Cerebellar cortex (tissue), 1 donor: Measurements from ENCODE around the gene ENO3.
"Not testable (repeated sequence)": the region's sequence is repeated elsewhere in the genome, so short reads cannot be mapped to it uniquely, and the experiment has no call there.

Experiments
- DNase-seq: peaks from one replicate; pipeline ENCODE4 v3.0.0-alpha.2; 2015; ENCODE audit warnings: low spot score

The ENO3 gene

DNA sequence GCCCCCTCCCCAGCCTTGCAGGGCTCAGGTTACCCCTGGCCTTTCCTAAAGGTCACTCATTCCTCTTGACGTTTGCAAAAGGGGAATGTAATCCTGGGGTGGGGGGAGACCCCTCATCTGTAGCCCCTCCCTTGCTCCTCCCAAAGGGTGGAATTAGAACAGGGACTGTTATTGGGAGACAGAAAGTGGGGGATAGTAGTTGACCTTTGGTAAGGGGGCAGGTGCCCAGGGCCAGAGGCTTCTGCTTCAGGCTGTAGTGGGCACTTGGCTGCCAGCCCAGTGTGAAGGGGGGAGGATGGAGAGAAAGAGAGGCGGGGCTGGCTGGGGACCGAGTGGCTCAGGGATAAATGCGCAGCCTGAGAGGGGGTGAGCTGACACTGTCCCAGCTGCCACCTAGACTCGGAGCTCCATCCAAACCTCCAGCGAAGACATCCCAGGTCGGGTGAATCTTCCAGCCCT is at the start of gene ENO3:
ENO3 (plus strand) TSS at position 374 of the 459 bp plus-strand sequence. CDS start 711 bp downstream, outside the sequence.
- peak; percentile 35 for DNase-seq

DNA sequence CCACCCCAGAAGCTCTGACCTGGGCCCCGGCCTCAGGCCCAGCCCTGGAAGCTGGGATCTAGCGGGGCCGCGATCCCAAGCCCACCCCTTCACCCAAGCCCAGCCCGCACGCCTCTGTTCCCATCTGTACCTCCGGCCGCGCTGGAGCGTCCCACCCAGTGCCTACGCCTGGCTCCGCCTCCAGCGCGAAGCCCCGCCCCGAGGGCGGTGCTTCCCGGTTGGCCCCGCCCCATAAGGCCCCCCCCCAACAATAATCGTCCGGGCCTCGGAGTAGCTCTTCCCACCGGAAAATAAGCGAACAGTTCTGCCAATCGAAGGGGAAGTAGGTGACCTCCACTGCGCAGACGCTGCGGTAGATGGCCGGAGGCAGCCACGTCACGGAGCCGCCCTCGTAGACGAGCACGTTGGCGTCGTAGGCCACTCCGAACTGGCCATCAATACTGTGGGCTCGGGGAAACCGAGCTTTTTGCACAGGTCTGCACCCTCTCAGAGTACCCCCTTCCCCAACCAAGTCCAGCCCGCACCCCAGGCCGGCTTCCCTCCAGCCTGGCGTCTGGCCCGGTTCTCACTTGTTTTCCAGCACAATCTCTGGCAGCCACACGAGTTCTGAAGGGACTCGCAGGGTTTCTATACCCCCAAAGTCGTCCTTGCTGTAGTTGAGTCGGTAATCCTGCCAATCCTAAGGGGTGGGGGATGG is 49.1 kb upstream of the ENO3 start:
- no peak for DNase-seq

DNA sequence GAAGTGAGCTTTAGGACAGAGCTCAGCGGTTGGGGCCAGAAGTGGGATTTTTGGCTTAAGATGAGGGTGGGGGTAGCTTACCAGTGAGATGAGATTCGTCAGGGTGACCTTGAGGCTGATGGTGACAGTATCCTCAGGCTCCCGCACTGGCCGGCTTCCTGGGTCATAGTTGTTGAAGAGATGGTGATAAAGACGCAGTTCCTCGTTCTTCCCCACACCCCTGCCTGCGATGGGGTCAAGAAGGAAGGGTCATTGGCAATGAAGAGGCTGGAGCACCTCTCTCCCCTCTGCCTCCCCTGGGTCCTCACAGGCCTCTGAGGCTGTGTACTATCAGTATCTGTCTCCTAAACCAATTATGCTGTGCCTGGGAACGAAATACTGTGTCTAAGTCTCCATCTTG is 48.4 kb upstream of the ENO3 start:
- DNase-seq, result no peak

DNA sequence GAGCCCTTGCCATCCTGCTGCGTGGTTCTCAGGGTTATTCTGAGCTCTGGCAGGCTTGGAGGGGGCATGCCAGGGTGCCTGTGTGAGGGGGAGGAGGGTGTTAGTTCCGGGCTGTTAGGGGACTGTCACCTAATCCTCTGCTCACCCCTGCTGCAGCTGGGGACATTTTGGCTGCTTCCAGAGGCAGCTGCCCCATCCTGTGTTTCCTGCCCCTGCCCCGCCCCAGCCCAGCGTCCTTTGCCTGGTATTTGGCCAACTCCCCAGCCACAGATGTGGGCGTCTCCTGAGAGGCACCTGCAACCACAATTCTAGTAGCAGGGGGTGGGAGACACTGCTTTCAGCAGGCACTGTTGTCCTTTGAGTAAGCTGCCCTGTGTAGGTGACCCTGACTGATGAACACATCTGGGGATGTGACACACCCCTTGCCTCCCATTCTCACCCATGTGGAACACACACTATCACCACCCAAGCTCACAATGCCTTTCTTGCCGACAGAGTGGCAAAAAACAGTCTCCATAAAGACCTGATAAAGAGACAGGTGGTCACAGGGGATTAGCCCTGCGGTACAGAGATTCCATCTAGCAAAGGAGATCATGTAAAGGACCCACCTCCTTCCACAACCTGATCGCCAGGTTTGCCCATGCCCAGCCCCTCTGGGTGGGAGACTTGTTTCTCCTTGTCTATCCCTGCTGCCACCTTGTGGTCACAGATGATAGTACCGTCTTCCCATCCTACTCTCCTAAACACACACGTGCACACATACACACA is 47.7 kb upstream of the ENO3 start, which contains the start of gene CHRNE:
CHRNE (minus strand) TSS at position 48 of the 768 bp plus-strand sequence; CDS start at position 13, 35 bp downstream.
- DNase-seq, result peak; percentile 90

DNA sequence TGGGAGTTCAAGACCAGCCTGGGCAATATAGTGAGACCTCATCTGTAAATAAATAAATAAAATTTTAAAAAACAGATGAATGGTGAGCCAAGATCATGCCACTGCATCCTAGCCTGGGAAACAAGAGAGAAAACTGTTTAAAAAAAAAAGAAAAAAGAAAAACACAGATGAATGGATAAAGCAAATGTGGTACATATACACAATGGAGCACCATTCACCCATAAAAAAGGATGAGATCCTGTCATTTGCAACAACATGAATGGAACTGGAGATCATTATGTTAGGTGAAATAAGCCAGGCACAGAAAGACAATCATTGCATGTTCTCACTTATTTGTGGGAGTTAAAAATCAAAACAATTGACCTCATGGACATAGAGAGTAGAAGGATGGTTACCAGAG is 44.3 kb upstream of the ENO3 start:
- not testable (repeated sequence) for DNase-seq

DNA sequence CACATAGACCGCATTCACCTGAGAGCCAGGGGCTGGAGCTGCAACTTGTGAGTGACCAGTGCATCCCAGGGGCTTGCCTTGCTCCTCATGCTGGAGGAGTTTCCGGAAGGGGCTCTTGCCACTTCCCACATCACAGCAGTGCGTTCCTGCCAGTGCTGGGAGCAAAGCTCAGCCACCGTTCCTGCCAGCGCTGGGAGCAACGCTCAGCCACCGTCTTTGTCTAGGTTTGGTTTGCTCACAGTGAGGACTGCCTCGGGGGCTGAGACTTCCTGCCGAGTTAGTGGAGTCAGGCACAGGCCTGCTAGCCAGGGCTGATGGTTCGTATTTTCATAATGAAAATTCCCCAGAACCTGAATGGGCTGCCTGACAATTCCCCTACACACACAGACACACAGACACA is 42.6 kb upstream of the ENO3 start:
- DNase-seq, result no peak

DNA sequence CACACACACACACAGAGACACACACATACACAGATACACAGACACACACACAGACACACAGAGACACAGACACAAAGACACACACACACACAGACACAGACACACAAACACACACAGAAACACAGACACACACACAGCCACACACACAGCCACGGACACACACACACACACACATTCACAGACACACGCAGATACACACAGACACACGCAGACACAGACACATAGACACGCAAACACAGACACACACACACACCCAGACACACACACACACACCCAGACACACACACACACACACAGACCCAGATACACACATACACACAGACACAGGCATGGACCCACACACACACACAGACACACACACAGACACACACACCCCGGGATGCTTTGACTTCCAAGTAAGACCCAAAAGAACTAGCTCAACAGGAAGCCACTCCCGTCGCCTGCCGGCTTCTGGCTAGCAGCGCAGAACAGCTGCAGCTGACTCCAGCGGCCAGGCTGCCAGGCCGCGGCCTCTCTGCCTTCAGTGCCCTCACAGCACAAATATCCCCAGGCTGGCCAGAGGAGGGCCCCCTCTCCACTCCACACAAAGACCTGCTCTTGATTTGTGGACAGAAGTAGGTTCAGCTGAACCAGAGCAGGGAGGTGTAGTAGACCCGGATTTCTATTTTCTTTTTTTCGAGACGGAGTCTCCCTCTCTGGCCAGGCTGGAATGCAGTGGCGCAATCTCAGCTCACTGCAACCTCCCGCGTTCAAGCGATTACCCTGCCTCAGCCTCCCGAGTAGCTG is 42.0 kb upstream of the ENO3 start:
- peak; percentile 86 for DNase-seq

DNA sequence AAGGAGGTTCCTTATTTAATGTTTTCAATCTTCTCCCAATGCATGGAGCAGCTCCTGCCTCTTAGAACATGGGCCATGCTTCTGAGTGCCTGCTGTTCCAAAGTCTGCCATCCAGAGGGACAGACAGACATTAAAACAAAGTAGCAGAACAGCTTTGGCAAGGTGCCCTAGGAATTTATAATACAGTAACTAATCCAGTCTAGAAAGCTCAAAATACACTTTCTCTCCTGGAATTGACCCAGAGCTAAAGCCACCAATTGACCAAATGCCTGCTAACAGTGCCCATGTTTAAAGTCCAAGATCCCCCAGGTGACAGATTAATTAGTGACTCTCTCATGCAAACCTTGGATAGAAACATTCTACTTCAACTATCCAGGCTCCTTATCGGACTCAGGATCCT is 36.9 kb upstream of the ENO3 start:
- DNase-seq, result no peak

DNA sequence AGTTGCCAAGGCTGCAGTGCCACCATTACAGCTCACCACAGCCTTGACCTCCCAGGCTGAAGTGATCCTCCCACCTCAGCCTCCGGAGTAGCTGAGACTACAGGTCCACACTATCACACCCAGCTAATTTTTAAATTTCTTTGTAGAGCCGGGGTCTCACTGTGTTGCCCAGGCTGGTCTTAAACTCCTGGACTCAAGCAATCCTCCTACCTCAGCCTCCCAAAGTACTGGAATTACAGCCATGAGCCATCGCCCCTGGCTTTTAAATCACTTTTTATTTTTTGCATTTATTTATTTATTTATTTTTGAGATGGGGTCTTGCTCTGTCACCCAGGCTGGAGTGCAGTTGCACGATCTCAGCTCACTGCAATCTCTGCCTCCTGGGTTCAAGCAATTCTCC is 36.4 kb upstream of the ENO3 start:
- not testable (repeated sequence) for DNase-seq

DNA sequence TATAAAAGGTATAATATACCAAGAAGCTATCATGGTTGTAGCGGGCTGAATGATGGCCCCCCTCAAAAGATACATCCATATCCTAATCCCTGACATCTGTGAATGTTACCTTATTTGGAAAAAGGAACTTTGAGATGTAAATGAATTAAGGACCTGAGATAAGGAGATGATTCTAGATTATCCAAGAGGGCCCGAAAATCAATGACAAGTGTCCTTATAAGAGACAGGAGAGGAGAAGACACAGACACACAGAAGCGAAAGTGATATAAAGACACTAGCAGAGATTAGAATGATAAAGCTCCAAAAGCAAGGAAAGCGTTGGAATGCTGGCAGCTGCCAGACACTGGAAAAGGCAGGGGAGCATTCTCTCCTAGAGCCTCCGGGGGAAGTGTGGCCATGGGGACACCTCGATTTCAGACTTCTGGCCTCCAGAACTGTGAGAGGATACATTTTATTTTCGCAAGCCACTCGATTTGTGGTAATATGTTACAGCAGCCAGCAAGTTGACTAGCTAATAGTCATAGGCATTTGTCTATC is 31.3 kb upstream of the ENO3 start:
- no peak for DNase-seq

DNA sequence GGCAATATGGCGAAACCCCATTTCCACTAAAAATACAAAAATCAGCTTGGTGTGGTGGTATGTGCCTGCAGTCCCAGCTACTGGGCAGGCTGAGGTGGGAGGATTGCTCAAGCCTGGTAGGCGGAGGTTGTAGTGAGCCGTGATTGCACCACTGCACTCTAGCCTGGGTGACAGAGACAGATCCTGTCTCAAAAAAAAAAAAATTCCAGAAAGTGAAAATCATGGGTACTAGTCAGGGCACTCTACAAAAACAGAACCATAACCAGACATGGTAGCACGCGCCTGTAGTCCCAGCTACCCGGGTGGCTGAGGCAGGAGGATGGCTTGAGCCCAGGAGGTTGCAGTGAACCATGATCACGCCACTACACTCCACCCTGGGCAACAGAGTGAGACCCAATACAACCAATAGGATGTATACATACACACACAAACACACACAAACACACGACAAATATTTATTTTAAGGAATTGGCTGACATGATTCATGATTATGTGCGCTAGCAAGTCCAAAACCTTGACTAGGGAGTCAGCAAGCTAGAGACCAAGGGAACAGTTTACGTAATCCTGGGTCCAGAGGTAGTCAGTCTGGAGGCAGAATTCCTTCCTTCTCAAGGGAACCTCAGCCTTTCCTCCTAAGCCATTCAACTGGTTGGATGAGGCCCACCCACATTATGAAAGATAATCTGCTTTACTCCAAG is 30.4 kb upstream of the ENO3 start:
- no peak for DNase-seq

DNA sequence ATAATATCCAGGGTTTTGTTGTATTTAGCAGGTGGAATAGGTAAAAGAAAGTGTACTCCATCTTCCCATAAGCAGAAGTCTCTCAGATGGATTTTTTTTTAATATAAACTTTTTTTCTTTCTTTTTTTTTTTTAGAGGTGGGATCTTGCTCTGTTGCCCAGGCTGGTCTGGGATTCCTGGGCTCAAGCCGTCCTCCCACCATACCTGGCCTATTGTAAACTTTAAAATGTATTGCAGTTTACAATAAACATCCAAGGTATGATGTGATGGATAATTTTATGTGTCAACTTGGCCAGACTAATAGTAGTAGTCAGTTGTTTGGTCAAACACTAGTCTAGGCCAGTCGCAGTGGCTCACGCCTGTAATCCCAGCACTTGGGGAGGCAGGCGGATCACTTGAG is 29.6 kb upstream of the ENO3 start:
- DNase-seq, result no peak

DNA sequence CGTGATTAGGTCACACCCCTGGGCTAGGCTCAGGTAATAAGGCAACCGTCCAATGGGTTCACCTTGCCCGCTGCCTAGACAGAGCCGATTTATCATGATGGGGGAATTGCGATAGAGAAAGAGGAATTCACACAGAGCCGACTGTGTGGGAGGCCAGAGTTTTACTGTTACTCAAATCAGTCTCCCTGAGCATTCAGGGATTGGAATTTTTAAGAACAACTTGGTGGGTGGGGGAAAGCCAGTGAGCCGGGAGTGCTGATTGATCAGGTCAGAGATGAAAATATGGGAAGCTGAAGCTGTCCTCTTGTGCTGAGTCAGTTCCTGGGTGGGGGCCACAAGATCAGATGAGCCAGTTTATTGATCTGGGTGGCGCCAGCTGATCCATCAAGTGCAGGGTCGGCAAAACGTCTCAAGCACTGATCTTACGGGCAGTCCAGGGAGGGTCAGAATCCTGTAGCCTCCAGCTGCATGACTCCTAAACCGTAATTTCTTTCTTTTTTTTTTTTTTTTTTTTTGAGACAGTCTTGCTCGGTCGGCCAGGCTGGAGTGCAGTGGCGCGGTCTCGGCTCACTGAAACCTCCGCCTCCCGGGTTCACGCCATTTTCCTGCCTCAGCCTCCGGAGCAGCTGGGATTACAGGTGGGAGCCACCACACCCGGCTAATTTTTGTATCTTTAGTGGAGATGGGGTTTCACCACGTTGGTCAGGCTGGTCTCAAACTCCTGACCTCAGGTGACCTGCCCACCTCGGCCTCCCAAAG is 24.2 kb upstream of the ENO3 start:
- not testable (repeated sequence) for DNase-seq

DNA sequence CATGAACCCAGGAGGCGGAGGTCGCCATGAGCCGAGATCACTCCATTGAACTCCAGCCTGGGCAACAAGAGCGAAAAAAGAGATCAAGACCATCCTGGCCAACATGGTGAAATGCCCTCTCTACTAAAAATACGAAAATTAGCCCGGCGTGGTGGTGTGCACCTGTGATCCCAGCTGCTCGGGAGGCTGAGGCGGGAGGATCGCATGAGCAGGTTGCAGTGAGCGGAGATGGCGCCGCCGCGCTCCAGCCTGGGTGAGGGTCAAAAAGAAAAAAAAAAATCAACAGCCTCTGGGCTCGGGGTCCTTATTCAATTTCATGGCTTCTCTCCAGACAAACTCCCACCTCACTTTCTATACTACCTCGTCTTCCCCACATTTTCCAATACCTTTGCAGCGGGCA is 22.0 kb upstream of the ENO3 start:
- DNase-seq, result no peak

DNA sequence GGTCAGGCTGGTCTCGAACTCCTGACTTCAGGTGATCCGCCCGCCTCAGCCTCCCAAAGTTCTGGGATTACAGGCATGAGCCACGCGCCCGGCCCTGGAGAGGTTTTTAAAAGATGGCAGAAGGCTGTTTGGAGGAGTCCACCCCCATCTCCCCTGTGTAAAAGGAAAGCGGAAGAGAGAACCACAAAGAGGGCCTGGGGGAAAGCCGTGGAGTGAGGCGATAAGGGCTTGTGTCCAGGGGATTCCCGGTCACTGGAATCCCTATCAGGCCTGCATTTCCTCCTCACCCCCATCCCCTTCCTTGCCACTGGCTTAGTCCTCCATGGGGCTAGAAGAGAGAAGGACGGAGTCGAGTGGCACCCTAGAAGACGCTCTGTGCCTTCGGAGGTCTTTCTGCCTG is 19.0 kb upstream of the ENO3 start, which contains the start of gene GP1BA:
GP1BA (plus strand) TSS at position 315 of the 400 bp plus-strand sequence. CDS start 328 bp downstream, outside the sequence.
- DNase-seq, result no peak

DNA sequence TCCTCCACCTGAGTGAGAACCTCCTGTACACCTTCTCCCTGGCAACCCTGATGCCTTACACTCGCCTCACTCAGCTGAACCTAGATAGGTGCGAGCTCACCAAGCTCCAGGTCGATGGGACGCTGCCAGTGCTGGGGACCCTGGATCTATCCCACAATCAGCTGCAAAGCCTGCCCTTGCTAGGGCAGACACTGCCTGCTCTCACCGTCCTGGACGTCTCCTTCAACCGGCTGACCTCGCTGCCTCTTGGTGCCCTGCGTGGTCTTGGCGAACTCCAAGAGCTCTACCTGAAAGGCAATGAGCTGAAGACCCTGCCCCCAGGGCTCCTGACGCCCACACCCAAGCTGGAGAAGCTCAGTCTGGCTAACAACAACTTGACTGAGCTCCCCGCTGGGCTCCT is 18.2 kb upstream of the ENO3 start:
- no peak for DNase-seq

DNA sequence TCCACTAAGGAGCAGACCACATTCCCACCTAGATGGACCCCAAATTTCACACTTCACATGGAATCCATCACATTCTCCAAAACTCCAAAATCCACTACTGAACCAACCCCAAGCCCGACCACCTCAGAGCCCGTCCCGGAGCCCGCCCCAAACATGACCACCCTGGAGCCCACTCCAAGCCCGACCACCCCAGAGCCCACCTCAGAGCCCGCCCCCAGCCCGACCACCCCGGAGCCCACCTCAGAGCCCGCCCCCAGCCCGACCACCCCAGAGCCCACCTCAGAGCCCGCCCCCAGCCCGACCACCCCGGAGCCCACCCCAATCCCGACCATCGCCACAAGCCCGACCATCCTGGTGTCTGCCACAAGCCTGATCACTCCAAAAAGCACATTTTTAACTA is 17.3 kb upstream of the ENO3 start:
- DNase-seq, result no peak

DNA sequence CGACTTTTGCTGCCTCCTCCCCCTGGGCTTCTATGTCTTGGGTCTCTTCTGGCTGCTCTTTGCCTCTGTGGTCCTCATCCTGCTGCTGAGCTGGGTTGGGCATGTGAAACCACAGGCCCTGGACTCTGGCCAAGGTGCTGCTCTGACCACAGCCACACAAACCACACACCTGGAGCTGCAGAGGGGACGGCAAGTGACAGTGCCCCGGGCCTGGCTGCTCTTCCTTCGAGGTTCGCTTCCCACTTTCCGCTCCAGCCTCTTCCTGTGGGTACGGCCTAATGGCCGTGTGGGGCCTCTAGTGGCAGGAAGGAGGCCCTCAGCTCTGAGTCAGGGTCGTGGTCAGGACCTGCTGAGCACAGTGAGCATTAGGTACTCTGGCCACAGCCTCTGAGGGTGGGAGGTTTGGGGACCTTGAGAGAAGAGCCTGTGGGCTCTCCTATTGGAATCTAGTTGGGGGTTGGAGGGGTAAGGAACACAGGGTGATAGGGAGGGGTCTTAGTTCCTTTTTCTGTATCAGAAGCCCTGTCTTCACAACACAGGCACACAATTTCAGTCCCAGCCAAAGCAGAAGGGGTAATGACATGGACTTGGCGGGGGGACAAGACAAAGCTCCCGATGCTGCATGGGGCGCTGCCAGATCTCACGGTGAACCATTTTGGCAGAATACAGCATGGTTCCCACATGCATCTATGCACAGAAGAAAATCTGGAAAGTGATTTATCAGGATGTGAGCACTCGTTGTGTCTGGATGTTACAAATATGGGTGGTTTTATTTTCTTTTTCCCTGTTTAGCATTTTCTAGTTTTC is 16.5 kb upstream of the ENO3 start:
- DNase-seq, result peak; percentile 47

DNA sequence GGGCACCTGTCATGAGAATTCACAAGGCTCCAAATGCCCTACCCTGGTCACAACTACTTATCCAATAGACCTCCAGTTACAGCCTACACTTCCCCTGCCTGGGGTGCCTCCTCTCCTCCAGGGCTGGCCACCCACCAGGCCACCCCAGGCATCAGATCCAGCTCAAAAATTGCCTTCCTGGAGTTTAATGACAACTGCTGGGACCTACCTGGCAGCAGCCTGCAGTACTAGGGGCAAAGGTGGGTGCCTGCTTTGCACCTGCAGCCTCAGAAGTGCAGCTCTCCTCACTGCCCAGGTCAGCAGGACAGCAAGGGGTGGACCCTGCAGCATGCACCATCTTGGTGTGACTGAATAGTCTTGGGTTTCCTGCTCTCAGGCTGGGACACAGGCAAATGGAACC is 15.3 kb upstream of the ENO3 start:
- no peak for DNase-seq

DNA sequence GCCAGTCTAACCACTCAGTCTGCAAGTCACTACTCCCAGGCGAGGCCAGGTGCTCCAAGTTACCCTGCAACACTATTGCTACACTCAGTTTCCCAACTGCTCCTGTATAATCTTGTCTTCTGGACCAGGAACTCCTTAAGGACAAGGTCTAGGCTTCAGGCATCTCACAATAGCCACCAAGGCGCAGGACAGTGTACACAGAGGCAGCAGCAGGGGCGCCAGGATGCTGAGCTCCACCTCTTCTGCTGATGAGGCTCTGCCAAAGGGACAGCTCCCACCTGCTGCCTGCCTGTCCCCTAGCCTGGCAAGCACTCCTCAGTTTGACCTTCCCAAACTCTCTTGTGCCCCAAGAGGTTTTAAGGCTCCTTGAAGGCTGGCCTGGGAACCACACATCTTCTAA is 14.5 kb upstream of the ENO3 start:
- DNase-seq, result no peak
